Stomach (tissue), 4 donors: Measurements from ENCODE around the gene SPCS2.

Source experiments
- POLR2A ChIP-seq, 4 donors: fragments of 450-650 bp; IDR thresholded peaks; one replicate each; pipeline ENCODE4 v1.6.1; 2016; ENCODE audit warnings: antibody characterized with exemption in 4 of 4, control low read depth in 2 of 4, mild to moderate bottlenecking in 1 of 4, moderate library complexity in 1 of 4
- TF ChIP-seq, protein P1 (sequence below), 7 experiments: fragments of 450-650 bp in 4 of 7; fragments of 200-600 bp in 3 of 7; sonication (generic) in 3 of 7; IDR thresholded peaks; one replicate each; pipeline ENCODE4 v1.5.1; 2016 to 2019; ENCODE audit warnings: antibody characterized with exemption in 7 of 7, control low read depth in 2 of 7, mild to moderate bottlenecking in 1 of 7

DNA sequence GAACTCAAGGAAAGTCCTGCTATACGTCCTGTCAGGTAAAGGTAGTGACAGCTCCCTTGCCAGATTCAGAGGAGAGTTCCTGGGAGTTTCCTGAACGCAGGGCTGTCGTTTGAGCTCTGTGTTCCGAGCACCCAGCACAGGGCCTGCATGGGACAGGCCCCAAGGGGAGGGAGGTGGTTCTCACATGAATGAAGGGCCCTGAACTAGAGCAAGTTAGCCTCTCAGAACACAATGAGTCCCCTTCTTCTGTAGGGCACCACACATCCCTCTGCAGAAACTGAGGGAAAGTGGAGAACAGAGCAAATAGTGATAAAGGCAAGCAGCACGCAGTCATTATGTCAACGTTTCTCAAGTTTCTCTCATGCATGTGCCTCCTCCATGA lies 75.0 kb downstream of the SPCS2 start:
- TF ChIP-seq, protein P1, sequence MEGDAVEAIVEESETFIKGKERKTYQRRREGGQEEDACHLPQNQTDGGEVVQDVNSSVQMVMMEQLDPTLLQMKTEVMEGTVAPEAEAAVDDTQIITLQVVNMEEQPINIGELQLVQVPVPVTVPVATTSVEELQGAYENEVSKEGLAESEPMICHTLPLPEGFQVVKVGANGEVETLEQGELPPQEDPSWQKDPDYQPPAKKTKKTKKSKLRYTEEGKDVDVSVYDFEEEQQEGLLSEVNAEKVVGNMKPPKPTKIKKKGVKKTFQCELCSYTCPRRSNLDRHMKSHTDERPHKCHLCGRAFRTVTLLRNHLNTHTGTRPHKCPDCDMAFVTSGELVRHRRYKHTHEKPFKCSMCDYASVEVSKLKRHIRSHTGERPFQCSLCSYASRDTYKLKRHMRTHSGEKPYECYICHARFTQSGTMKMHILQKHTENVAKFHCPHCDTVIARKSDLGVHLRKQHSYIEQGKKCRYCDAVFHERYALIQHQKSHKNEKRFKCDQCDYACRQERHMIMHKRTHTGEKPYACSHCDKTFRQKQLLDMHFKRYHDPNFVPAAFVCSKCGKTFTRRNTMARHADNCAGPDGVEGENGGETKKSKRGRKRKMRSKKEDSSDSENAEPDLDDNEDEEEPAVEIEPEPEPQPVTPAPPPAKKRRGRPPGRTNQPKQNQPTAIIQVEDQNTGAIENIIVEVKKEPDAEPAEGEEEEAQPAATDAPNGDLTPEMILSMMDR (IDR thresholded peaks at IDR 0.05), result no peak
- TF ChIP-seq POLR2A (IDR thresholded peaks at IDR 0.05), result no peak
